Panc1 (cell line): ENCODE measurements around the gene TMEM41B. TPM values are rescaled to one million over a fixed set of nuclear protein-coding genes. Genes with fewer than 3 reads are reported as not detected.

ENCODE experiments used
- ATAC-seq: fragments of 200-7000 bp; cut with Tn5 transposase; 2 replicates; pipeline ENCODE4 v1.9.1; 2020; ENCODE audit warnings: mild to moderate bottlenecking, moderate library complexity
- BruUV-seq: library from RNA; stranded (reverse); fragments of 400-500 nt; replicated peaks from 2 replicates; lab custom pipeline; 2021; lab: Mats Ljungman, UMichigan
- CTCF ChIA-PET: fragments of 300-600 bp; sonication (Branson Sonifier 250); formaldehyde crosslinking; loops from one replicate; lab custom pipeline; 2022; ENCODE audit warnings: antibody characterized with exemption; lab: Charles Lee
- POLR2A ChIA-PET: fragments of 300-600 bp; sonication (Branson Sonifier 250); formaldehyde crosslinking; loops from one replicate; lab custom pipeline; 2022; ENCODE audit warnings: antibody characterized with exemption; lab: Charles Lee
- DNase-seq: peaks from one replicate; pipeline ENCODE4 v3.0.0-alpha.2; 2010; ENCODE audit warnings: low read depth, low spot score
- H3K27ac ChIP-seq: 2 replicates; pipeline ENCODE4 v1.5.1; 2011; ENCODE audit warnings: mild to moderate bottlenecking, low read length, inconsistent platforms
- H3K27me3 ChIP-seq: fragments of 200-500 bp; sonication (Bioruptor generic); 2 replicates; pipeline ENCODE4 v1.6.0; 2014; ENCODE audit warnings: low read length, inconsistent platforms; ENCODE audit not compliant: control insufficient read depth, insufficient read depth
- H3K36me3 ChIP-seq: fragments of 200-500 bp; sonication (Bioruptor generic); 2 replicates; pipeline ENCODE4 v1.5.1; 2014; ENCODE audit warnings: inconsistent platforms, mild to moderate bottlenecking, low read length, moderate library complexity; ENCODE audit not compliant: control insufficient read depth, insufficient read depth
- H3K4me1 ChIP-seq: 2 replicates; pipeline ENCODE4 v1.5.1; 2011; ENCODE audit warnings: inconsistent platforms, mild to moderate bottlenecking, low read length, moderate library complexity; ENCODE audit not compliant: control insufficient read depth, insufficient read depth
- H3K4me3 ChIP-seq, 2 experiments: 2 replicates each; pipeline ENCODE4 v1.5.1; 2011 to 2012; ENCODE audit warnings: low read depth in 2 of 2, low read length in 2 of 2, mild to moderate bottlenecking in 2 of 2, inconsistent platforms in 1 of 2, moderate library complexity in 1 of 2
- H3K9me3 ChIP-seq: fragments of 200-500 bp; sonication (Bioruptor generic); 2 replicates; pipeline ENCODE4 v1.5.1; 2014; ENCODE audit warnings: low read depth, mild to moderate bottlenecking, inconsistent platforms, low read length, moderate library complexity; ENCODE audit not compliant: control insufficient read depth, insufficient read depth
- CTCF ChIP-seq: fragments of 450-650 bp; IDR thresholded peaks from 2 replicates; pipeline ENCODE4 v1.5.1; 2017; ENCODE audit warnings: mild to moderate bottlenecking
- POLR2AphosphoS5 ChIP-seq: IDR thresholded peaks from 2 replicates; pipeline ENCODE4 v1.6.1; 2012; ENCODE audit warnings: mild to moderate bottlenecking, low read depth, low read length, moderate library complexity
- REST ChIP-seq, 2 experiments: IDR thresholded peaks; 2 replicates each; pipeline ENCODE4 v1.6.1; 2011 to 2012; ENCODE audit warnings: low read depth in 2 of 2, control low read depth in 1 of 2, low read length in 1 of 2, mild to moderate bottlenecking in 1 of 2, moderate library complexity in 1 of 2; ENCODE audit not compliant: insufficient read depth in 1 of 2
- SIN3A ChIP-seq: IDR thresholded peaks from 2 replicates; pipeline ENCODE4 v1.6.1; 2012; ENCODE audit warnings: low read depth, mild to moderate bottlenecking, low read length, moderate library complexity, borderline replicate concordance; ENCODE audit not compliant: insufficient read depth
- TCF7L2 ChIP-seq: IDR thresholded peaks from 2 replicates; pipeline ENCODE4 v1.6.1; 2011; ENCODE audit warnings: mild to moderate bottlenecking, low read depth, low read length, inconsistent platforms
- in situ Hi-C: cut with HindIII; loops from 2 replicates; pipeline ENCODE4 v1.10.0; 2016; ENCODE audit warnings: low sequenced_read_pairs, low pct_unique_long_range_greater_than_20kb
- intact Hi-C: fragments of 100-400 bp; cut with micrococcal nuclease; formaldehyde crosslinking; loops from one replicate; pipeline ENCODE4 v1.10.0; 2022; ENCODE audit not compliant: unreplicated experiment
- total RNA-seq: library from RNA; stranded (reverse); gene quantifications from one replicate; pipeline ENCODE4 v1.2.1, GENCODE V29; 2021; ENCODE audit not compliant: unreplicated experiment

The TMEM41B gene
- total RNA-seq, 1 experiment from 2014 or later: 126 TPM

DNA sequence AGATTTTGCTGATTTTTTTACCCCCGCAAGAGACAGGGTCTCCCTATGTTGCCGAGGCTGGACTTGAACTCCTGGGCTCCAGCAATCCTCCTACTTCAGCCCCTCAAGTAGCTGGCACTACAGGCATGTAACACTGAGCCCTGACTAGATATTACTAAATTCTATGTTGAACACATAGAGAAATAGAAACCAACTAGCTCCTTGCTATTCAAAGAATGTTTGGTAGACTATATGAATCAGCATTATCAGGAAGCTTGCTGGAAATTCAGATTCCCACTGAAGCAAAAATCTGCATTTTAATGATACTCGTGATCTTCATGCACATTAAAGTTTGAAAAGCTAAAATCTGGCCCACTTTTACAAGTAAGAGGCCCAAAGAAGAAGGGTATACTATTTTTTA is 11.9 kb downstream of the TMEM41B start:
- no peak for TF ChIP-seq SIN3A
- no peak for TF ChIP-seq POLR2AphosphoS5
- TF ChIP-seq CTCF: no peak
- TF ChIP-seq REST (IDR thresholded peaks at IDR 0.05; ENCODE audit: insufficient read depth in 1 of 2, low read depth in 2 of 2, low read length in 1 of 2): no peak
- no peak for TF ChIP-seq TCF7L2
- Histone ChIP-seq H3K27me3 (no peaks in the 10 kb centered on the region), H3K27ac (no peak overlapping the region), H3K4me1 (no peaks in the 10 kb centered on the region), H3K36me3 (no peaks in the 10 kb centered on the region), H3K4me3 (no peak overlapping the region), H3K9me3 (no peaks in the 10 kb centered on the region)
- ATAC-seq: no peak
- POLR2A ChIA-PET: interaction anchor here (0.6 kb wide), 2 partner anchors 15 to 338 kb away, joined by 6 to 7 read pairs; no protein-coding TSS in a partner anchor
- BruUV-seq: no TSS peak
- no peak for DNase-seq
- in situ Hi-C loops: no loop called here
- CTCF ChIA-PET: no interaction called here
- intact Hi-C loops: no loop called here

DNA sequence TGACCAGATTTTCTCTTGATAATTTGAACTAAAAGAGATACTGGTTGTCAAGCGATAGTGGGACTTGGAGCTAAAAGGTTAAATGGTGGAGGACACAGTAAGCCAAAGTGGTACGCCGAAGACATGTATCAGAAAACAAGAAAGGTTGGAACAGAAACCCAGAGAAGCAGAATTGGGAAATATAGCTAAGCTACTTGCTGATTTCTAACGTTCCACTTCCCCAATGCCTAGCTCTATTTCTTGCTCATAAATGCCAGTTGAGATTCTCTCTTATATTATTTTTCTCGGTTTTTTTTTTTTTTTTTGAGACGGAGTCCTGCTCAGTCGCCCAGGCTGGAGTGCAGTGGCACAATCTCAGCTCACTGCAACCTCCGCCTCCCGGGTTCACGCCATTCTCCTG is 12.7 kb downstream of the TMEM41B start:
- no TSS peak for BruUV-seq
- Histone ChIP-seq H3K27me3 (no peaks in the 10 kb centered on the region), H3K4me1 (no peaks in the 10 kb centered on the region), H3K9me3 (no peaks in the 10 kb centered on the region), H3K27ac (no peak overlapping the region), H3K36me3 (no peaks in the 10 kb centered on the region), H3K4me3 (no peak overlapping the region)
- DNase-seq (no peak), ATAC-seq (no peak)
- TF ChIP-seq SIN3A: no peak
- no peak for TF ChIP-seq CTCF
- TF ChIP-seq REST (IDR thresholded peaks at IDR 0.05; ENCODE audit: insufficient read depth in 1 of 2, low read depth in 2 of 2, low read length in 1 of 2): no peak
- TF ChIP-seq TCF7L2: no peak
- in situ Hi-C loops (no loop called here), intact Hi-C loops (no loop called here)
- CTCF ChIA-PET: no interaction called here
- POLR2A ChIA-PET: interaction anchor here (0.7 kb wide), 1 partner anchor 309 kb away, joined by 3 read pairs; no protein-coding TSS in a partner anchor
